ENCODE data around the gene UCKL1.
A peak's percentile ranks its signal among the peaks of the same experiment; 100 is the strongest.

Gene UCKL1

DNA sequence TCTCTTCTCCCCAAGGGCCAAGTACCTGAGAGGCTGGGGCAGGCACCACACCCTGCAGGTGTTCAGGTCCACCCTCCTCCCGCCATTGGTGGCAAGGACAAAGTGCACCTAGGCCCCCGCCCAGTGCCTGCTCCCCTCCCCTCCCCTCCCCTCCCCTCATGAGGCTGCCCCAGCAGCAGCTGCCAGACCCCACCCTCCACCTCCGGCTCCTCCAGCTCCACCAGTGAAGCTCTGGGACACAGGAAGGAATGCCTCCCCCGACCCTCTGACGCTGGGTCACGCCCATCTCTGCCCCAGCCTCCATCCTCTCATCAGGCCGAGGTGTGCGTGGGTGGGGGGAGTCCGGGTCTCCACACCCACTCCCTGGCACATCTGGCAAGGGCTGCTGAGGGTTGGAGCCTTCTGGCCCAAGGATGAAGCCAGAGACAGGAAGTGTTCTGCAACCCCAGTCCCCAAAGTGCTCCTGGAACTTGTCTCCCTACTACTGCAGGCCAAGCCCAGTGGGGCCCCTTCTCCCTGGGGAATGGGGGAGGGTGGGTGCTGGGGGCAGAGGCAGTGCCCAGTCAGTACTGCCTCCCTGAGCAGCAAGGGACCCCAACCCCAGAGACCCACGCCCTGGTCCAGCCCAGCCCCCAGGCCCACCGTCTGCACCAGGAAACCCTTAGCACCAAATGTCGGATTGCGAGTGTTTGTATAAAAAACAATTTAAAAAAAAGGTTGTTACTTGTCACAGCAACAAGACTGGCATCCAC lies 1.6 kb upstream of the UCKL1 start:
- peak overlapping the region; percentile 82 to 92 for H3K4me3 Mint-ChIP-seq
- H3K9me3 Mint-ChIP-seq = no peaks in the 10 kb centered on the region
- DNase-seq (no peak), ATAC-seq (replicated peaks) (no peak)
- H3K4me1 Mint-ChIP-seq = peaks cover 30 to 39% of the 10 kb centered on the region in 2 donors
- H3K27ac Mint-ChIP-seq = peak overlapping the region; percentile 83
- H3K27me3 Mint-ChIP-seq = no peaks in the 10 kb centered on the region
- peaks cover 18 to 27% of the 10 kb centered on the region in 2 donors for H3K36me3 Mint-ChIP-seq

DNA sequence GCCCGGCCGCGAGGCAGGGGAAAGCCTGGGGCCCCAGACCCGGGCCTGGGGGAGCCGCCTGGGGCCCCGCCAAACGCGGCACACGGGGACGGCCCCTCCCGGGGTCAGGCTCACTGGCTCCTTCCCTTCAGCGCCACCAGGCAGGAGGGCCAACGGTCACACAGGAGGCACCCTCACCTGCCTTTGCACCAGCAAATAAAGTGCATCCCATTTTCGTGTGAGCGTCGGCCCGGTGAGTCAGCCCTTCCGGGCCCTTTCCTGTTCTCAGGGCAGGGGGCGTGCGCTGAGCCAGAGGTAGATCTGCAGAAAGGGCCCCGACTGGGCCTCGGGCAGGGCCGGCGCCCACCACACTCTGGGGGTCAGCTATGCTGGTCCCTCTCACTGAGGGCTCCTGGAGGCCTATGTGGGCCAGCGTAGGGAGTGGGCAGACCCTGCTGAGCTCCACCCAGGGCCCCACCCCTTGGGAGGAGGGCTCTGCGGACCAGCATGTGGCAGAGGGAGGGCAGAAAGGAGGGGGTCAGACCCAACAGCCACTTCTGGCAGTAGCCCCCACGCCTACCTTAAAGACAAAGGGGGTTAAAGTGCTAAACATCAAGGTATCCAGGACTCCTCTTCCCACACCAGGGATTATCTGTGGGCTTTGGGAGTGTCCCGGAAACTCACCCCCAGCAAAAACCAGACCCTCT lies 931 bp upstream of the UCKL1 start:
- H3K36me3 Mint-ChIP-seq = peaks cover 13 to 22% of the 10 kb centered on the region in 2 donors
- DNase-seq = no peak
- peak; percentile 41 for ATAC-seq (replicated peaks)

DNA sequence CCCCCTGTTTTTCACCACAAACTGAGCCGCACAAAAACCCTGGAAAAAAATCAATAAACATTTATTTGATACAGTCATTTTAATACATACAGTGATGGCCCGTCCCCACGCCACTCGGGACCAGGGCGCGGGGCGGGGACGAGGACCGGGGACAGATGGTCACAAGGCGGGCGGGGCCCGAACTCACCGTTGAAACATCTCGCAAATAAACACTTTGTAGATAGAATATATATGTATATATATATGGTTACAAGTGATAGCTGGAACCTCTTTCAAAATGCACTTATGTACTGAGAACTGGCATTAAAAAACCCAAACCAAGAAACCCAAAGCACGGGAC lies 418 bp upstream of the UCKL1 start:
- Mint-ChIP-seq H3K27me3 (no peaks in the 10 kb centered on the region), H3K27ac (peak overlapping the region; percentile 91), H3K4me1 (peaks cover 33 to 50% of the 10 kb centered on the region in 2 donors), H3K9me3 (no peaks in the 10 kb centered on the region), H3K36me3 (peaks cover 12 to 19% of the 10 kb centered on the region in 2 donors), H3K4me3 (peak overlapping the region; percentile 82 to 92)
- ATAC-seq (replicated peaks) (peak; percentile 8 to 13), DNase-seq (no peak)

More for the DNA sequence above, 931 bp upstream of the UCKL1 start:
- H3K9me3 Mint-ChIP-seq = no peaks in the 10 kb centered on the region
- peak overlapping the region; percentile 82 to 92 for H3K4me3 Mint-ChIP-seq
- peak overlapping the region; percentile 87 for H3K27ac Mint-ChIP-seq
- no peaks in the 10 kb centered on the region for H3K27me3 Mint-ChIP-seq
- H3K4me1 Mint-ChIP-seq = peaks cover 30 to 45% of the 10 kb centered on the region in 2 donors

DNA sequence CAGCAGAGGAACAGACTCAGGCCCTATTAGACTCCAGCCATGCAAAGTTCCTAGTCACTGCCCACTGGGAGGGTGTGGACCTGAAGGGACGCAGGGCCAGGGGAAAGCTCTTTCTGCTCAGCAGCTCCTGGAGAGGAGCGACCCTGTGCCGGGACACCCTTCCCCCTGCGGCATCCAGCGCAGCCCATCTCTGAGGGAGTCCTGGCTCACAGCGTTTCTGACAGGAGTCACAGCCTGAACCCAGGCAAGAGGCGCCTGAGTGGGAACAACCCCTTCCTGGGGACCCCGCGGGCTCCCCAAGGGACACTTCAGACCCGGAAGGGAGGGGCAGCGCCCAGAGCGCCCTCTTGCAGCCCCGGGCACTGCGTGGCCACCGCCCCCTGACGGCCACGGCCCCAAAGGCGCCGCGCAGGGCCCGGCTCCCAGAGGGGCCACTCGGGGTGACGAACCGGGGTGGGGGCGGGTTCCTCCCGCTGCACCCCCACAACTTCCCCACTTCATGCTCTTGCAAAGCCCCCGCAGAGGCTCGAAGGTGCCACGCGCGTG lies 862 bp downstream of the UCKL1 start:
- Mint-ChIP-seq H3K4me1 (peaks cover 36 to 57% of the 10 kb centered on the region in 2 donors), H3K27me3 (no peaks in the 10 kb centered on the region), H3K27ac (peak overlapping the region; percentile 89), H3K36me3 (peaks cover 9 to 17% of the 10 kb centered on the region in 2 donors), H3K9me3 (no peaks in the 10 kb centered on the region), H3K4me3 (peak overlapping the region; percentile 89 to 92)
- ATAC-seq (replicated peaks) = peak; percentile 5 to 15
- no peak for DNase-seq

DNA sequence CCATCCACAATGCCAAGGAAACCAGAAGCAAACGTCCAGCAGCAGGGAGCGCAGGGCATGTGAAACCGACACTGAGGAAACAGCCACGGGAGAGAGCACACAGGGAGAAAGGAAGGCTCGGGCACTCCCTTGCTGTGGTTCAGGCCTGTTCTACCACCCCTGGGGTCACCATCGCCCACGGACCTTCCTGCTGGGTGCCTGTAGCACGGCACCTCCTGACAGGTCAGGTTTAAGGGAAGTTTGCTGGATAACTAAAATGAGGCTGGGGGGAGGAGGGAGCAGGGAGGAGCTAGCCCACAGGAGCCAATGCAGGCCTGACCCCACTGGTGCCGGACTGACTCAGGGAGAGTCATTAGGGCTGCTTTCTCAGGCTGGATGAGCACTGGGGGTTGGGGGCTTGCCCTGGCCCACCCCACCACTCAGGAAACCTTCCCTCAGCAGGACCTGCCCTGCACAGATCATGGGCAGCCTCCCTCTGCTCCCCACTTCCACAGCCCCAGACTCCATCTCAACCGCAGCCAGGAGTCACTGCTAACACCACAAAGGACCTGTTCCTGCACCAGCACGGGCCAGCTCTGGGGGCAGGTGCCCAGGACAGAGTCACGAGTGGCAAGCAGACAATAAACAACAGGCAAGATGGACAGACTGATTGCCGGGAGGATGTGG lies 2.3 kb downstream of the UCKL1 start:
- Mint-ChIP-seq H3K9me3 (no peaks in the 10 kb centered on the region), H3K36me3 (peaks cover 6 to 10% of the 10 kb centered on the region in 2 donors), H3K4me3 (peak overlapping the region; percentile 64 to 92), H3K4me1 (peaks cover 47 to 69% of the 10 kb centered on the region in 2 donors), H3K27ac (peak overlapping the region; percentile 52), H3K27me3 (no peaks in the 10 kb centered on the region)
- ATAC-seq (replicated peaks) (no peak), DNase-seq (no peak)

DNA sequence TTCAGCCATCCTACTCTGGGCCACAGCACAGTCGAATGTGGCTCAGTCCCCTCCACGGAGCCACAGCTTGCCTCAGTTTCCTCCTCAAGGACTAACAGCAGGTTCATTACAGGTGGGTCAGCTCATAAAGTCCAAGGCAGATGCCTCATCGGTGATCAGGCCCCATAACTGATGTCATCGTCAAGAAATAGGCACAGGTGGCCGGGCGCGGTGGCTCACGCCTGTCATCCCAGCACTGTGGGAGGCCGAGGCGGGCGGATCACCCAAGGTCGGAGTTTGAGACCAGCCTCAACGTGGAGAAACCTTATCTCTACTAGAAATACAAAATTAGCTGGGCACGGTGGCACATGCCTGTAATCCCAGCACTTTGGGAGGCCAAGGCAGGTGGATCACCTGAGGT lies 3.4 kb downstream of the UCKL1 start:
- Mint-ChIP-seq H3K4me1 (peaks cover 50 to 77% of the 10 kb centered on the region in 2 donors), H3K36me3 (peaks cover 7 to 19% of the 10 kb centered on the region in 2 donors), H3K4me3 (no peak overlapping the region), H3K27ac (peak overlapping the region; percentile 62), H3K9me3 (no peaks in the 10 kb centered on the region), H3K27me3 (no peaks in the 10 kb centered on the region)
- ATAC-seq (replicated peaks) = no peak
- DNase-seq = no peak

DNA sequence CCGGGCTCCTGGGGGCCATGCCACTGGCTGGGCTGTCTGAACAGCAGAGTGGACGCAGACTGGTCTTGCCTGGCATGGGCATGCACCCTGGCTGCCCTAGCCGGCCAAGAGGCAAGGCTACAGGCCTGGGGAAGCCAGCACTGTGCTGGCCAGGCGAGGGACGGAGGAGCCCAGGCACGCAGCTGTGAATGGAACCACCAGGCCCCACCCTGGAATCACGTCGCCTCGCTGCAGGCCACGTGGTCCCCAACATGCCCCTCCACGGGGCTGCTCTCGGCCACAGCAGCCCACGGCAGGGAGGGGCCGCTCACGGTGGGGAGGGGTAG lies 4.0 kb downstream of the UCKL1 start:
- H3K27ac Mint-ChIP-seq = no peak overlapping the region
- peaks cover 51 to 77% of the 10 kb centered on the region in 2 donors for H3K4me1 Mint-ChIP-seq
- no peaks in the 10 kb centered on the region for H3K27me3 Mint-ChIP-seq

DNA sequence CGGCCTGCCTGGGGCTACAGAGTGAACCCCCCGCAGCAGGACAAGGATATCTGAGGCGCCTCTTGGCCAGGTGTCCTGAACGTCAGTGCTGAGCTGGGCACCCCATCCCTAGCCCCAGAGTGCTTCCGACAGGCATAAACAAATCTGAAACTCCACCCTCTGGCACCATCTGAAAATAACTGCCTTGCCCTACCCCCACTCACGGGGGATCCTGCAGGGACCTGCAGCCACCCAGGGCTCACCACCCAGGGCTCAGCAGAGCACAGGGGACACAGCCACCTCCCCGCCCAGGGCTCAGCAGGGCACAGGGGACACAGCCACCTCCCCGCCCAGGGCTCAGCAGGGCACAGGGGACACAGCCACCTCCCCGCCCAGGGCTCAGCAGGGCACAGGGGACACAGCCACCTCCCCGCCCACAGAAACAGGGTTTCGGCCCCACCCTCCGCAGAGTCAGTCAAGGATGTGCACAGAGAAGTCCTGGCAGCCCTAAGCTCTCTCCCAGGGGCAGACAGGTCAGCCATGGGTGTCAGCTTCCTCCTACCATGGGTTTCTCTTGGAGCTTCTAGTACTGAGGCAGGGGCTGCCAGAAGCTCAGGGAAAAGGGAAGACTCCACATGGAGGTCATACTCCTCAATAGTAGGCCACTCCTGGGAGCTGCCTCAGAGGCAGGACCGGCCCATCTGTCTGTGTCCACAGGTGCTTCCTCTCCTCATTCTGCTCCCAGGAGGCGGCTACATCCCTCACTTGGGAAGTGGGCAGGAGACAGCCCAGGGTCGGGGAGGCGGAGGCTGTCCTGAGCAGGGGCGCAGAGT lies 4.6 kb downstream of the UCKL1 start:
- H3K4me3 Mint-ChIP-seq = no peak overlapping the region
- peaks cover 10 to 23% of the 10 kb centered on the region in 2 donors for H3K36me3 Mint-ChIP-seq
- DNase-seq = no peak
- no peak for ATAC-seq (replicated peaks)
- H3K27me3 Mint-ChIP-seq = no peaks in the 10 kb centered on the region
- H3K27ac Mint-ChIP-seq = peak overlapping the region; percentile 51
- H3K9me3 Mint-ChIP-seq = no peaks in the 10 kb centered on the region
- peaks cover 53 to 78% of the 10 kb centered on the region in 2 donors for H3K4me1 Mint-ChIP-seq

More for the DNA sequence above, 4.0 kb downstream of the UCKL1 start:
- DNase-seq = no peak
- H3K36me3 Mint-ChIP-seq = peaks cover 10 to 23% of the 10 kb centered on the region in 2 donors
- H3K9me3 Mint-ChIP-seq = no peaks in the 10 kb centered on the region
- no peak for ATAC-seq (replicated peaks)
- H3K4me3 Mint-ChIP-seq = no peak overlapping the region

DNA sequence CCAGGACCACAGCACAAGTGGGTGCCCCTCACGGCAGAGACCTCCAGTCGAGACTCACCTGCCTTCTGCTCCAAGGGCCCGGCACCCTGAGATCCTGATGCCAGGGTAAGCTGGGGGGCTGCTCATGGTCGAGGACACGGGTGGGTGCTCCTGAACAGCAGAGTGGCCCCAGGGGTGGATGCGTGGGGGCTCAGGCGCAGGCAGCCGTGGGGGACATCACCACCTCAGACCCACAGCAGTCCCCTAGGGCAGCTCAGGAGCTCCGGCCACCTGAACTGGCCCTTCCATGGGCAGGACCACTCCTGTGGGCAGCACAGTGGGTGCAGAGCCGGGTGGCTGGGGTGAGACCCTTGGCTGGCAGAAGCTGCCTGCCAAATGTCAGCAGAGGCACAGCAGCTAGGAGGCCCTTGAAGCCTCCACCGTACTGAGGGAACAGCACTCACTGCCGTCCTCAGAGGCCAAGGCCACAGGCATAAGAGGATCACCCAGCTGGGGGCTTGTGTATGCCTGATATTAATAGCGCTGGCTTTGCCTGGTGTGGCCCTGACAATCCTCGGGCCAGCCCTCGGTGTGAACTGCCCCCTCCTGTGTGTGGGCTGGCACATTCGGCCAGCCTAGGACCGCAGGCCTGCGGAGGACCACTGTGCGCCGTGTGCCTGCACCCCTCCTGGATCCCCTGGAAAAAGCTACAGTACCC lies 5.4 kb downstream of the UCKL1 start:
- Mint-ChIP-seq H3K4me1 (peaks cover 53 to 78% of the 10 kb centered on the region in 2 donors), H3K9me3 (no peaks in the 10 kb centered on the region), H3K27ac (peak overlapping the region; percentile 51), H3K4me3 (no peak overlapping the region), H3K27me3 (no peaks in the 10 kb centered on the region), H3K36me3 (peaks cover 10 to 23% of the 10 kb centered on the region in 2 donors)
- no peak for DNase-seq
- ATAC-seq (replicated peaks) = no peak

DNA sequence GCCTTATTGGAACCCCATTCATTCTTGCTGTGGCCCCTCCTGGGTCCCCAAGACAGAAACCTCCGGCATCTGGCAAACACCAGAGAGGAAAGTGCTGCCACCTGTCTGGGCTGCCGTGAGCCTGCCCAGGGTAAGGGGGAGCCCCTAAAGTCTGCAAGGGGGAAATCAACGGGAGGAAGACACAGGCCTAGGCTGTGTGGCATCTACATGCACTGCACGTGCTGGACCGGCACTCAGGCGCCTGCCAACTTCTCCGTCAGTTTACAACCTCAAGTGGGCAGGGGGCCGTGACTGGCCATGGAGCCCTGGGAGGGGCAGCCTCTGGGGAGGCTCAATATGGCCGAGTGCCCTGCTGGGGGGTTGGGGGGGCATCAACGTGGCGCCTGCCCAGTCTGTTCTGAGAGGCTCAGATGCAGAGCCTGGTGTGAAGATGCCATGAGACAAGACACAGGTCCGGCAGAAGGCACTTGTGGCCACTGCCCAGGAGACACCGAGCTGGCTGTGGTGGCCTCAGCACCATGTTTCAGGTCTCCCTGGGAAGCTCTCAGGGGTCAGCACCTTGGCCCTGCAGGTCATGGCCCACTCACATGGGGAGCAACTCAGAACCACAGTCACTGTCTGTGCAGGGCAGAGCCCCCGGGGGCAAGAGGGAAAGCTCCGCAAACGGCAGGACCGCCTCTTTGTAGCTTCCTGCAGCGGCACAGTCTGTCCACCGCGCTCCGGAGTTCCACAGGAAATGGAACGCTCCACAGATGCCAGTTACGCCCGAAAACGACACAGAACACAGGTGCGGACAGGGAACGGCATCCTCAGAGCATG lies 8.4 kb downstream of the UCKL1 start:
- peak overlapping the region; percentile 91 for H3K27ac Mint-ChIP-seq
- H3K9me3 Mint-ChIP-seq = no peaks in the 10 kb centered on the region
- peak overlapping the region; percentile 75 to 85 for H3K4me3 Mint-ChIP-seq
- DNase-seq (no peak), ATAC-seq (replicated peaks) (peak; percentile 75 to 77)
- H3K27me3 Mint-ChIP-seq = no peaks in the 10 kb centered on the region
- H3K4me1 Mint-ChIP-seq = peaks cover 38 to 52% of the 10 kb centered on the region in 2 donors
- peaks cover 15 to 27% of the 10 kb centered on the region in 2 donors for H3K36me3 Mint-ChIP-seq

DNA sequence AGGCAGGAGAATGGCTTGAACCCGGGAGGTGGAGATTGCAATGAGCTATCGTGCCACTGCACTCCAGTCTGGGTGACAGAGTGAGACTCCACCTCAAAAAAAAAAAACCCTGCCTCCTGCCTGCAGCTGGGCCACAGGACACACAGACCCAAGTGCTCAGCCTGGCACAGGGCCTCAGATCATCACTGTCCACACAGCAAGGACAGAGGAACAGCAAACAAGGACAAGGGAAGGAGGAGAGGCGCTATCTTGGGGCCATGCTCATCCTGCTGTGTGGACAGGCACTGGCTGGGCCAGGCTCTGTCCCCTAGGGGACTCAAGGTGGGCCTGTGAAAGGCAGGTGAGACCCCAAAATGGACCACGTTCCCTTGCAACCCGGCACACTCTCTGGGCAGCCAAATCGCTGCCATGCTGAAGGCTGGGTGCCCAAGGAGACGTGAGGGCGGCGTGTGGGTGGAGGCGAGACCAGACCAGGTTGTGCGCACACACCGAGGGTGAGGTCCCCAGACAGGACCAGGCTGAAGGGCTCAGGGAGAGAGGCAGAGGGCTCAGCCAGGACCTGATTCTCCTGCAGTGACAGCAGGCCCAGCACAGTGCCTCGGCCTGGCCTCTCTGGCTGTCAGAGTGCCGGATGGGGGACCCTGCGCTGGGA lies 9.1 kb downstream of the UCKL1 start:
- Mint-ChIP-seq H3K9me3 (peaks cover 0 to 1% of the 10 kb centered on the region in 2 donors), H3K27me3 (no peaks in the 10 kb centered on the region), H3K4me3 (peak overlapping the region; percentile 18 to 85), H3K36me3 (peaks cover 16 to 31% of the 10 kb centered on the region in 2 donors), H3K27ac (peak overlapping the region; percentile 91), H3K4me1 (peaks cover 41 to 50% of the 10 kb centered on the region in 2 donors)
- ATAC-seq (replicated peaks) (peak; percentile 1 to 2), DNase-seq (no peak)

All from stimulated activated naive B cell treated with anti-CD40 and anti-IgM and Interleukin-4, amounts not matched to agents 10 μg/mL and 1 μg/mL and 100 μg/mL, for 72 hours (primary cell).